ENCODE results near the gene RAD21L1.
A peak's percentile ranks its signal among the peaks of the same experiment; 100 is the strongest.
"Not testable (repeated sequence)": the region's sequence is repeated elsewhere in the genome, so short reads cannot be mapped to it uniquely, and the experiment has no call there.

Gene RAD21L1

GRCh38 chr20:1232286-1233111 lies 6.7 kb downstream of the RAD21L1 start:
- DNase-seq, result no peak

DNA sequence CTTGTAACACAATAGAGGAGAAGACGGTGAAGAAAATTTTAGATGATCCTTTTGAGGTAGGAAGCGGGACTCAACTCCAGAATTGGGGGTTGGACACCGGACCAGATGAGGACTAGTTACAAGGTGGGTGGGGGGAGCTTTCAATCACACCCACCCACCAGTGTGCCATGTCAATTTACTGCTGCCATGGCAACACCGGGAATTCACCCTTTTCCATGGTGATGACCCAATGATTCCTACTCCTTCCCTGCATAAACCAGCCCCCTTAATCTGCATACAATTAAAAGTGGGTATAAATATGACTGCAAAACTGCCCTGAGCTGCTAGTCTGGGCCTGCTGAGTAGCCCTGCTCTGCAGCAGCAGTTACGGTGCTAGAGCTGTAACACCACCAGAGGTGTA lies 14.7 kb downstream of the RAD21L1 start:
- DNase-seq, result no peak

DNA sequence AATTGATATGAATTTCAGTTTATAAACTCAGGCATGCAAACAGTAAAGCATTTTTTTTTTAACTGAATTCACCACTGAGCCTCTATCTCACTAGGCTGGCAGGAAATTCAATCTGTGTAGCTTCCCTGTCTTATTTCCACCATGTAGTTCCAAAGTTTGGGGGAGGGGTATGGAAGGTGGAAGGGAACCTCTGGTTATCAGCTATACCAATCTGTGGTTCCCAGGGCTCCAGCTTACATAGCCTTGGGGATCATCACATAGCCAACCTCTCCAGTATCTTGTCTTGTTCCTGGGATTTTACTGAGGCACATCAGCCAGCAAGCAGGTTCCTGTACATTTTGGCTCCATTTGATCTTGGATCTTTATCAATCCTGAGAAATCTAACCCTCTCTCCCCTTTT lies 15.6 kb downstream of the RAD21L1 start:
- no peak for DNase-seq

GRCh38 chr20:1242099-1242498 lies 16.3 kb downstream of the RAD21L1 start:
- DNase-seq, result no peak

- DNase-seq, result no peak
Observed at GRCh38 chr20:1242530-1242929, 16.7 kb downstream of the RAD21L1 start.

GRCh38 chr20:1245578-1245977 lies 19.7 kb downstream of the RAD21L1 start:
- no peak for DNase-seq

DNA sequence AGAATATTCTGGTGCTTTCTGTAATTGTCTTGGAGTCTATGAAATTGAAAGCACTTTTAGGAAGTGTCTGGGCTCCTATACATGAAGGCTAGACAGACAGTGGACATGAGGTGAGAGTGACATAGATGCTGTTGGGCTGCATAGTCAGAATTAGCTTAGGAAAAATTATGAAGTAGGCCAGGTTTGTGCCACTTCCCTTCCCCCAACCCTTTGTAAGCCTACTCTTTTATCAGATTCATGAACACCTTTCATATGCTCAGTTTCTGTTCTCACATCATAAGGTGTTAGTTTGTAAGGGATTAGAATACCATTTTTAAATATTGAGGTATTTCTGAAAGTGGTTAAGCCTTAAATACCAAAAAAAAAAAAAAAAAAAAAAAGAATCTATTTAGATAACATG lies 21.8 kb downstream of the RAD21L1 start:
- no peak for DNase-seq

DNA sequence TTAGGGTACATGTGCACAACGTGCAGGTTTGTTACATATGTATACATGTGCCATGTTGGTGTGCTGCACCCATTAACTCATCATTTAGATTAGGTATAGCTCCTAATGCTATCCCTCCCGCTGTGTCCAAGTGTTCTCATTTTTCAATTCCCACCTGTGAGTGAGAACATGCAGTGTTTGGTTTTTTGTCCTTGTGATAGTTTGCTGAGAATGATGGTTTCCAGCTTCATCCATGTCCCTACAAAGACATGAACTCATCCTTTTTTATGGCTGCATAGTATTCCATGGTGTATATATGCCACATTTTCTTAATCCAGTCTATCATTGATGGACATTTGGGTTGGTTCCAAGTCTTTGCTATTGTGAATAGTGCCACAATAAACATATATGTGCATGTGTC lies 24.4 kb downstream of the RAD21L1 start:
- not testable (repeated sequence) for DNase-seq

GRCh38 chr20:1252416-1252815 lies 26.6 kb downstream of the RAD21L1 start:
- no peak for DNase-seq

DNA sequence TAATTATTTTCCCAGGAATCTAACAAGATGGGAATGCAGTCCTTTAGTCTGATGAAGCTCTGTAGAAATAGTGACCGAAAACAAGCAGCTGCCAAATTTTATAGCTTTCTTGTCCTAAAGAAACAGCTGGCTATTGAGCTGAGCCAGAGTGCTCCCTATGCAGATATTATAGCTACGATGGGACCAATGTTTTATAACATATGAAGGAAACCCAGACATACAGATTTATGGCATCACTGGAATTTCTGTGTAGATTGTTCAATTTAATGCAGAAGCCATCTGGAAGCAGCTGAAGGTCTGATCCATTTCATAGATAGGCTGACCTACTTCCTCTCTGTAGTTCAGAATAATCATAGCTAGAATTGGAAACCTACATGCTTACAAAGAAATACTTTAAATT lies 28.4 kb downstream of the RAD21L1 start:
- no peak for DNase-seq

DNA sequence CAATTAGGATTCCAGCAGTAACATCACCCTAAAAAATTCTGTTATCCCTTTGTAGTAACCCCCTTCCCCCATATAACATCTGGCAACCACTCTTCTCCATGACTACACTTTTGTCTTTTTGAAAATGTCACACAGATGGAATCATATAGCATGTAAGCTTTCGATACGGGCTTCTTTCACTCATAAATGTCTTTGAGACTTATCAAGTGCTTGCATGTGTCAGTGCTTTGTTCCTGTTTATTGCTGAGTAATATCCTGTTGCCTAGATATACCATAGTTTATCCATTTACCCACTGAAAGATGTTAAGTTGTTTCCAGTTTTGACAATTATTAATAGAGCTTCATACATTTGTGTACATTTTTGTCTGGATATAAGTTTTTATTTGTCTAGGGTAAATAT lies 29.8 kb downstream of the RAD21L1 start:
- DNase-seq, result no peak

DNA sequence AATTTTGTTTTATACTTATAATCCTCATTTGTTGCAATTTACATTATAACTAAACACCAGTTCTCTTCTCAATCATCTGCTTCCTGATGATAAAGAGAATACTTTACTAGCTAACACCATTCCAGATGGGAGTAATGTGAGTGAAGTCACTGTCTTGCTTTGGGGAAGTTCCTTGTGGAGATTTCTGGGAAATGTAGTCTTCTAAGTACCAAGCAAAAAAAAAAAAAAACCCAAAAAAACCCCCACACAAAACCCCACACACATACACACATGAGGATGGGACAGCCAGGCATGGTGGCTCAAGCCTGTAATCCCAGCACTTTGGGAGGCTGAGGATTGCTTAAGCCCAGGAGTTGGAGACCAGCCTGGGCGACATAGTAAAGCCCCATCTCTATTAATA lies 38.0 kb downstream of the RAD21L1 start:
- no peak for DNase-seq

- DNase-seq, result no peak
Observed at GRCh38 chr20:1264727-1265126, 38.9 kb downstream of the RAD21L1 start.

DNA sequence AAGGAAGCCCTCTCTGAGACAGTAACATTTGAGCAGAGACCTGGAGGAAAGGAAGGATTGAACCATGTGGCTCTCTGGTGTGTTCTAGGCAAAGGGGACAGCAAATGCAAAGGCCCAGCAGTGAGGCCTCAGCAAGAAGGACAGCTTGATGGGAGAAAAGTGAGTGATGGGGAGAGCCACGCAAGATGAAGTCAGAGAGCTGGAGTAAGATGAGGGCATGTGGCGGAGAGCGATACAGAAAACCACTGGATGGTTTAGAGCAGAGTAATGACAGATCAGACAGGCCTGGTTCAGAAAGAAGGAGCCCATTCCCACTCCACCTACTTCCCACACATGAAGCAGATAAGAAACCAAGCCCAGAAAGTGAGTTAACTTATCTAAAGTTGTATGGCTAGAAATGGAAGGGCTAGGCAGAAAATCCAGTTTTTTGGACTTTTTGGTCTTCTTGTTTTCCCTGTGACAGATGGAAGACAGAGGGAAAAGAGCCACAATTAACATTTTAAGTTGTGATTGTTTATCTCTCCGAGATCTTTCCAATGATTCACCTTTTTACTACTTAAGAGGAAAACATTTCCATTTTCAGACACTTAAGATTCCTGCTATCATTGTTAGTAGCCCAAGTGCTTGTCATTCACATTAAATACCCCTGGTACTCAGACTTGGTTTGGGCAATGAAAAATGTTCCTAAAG lies 39.5 kb downstream of the RAD21L1 start:
- DNase-seq, result no peak

- no peak for DNase-seq
Observed at GRCh38 chr20:1265916-1266166, 40.0 kb downstream of the RAD21L1 start.

- peak; percentile 79 for DNase-seq
Observed at GRCh38 chr20:1266167-1266973, 40.5 kb downstream of the RAD21L1 start, which contains the start of gene SNPH. Gene SNPH (plus strand): TSS chr20:1266294. CDS start chr20:1296240, 29,946 bp downstream.

DNA sequence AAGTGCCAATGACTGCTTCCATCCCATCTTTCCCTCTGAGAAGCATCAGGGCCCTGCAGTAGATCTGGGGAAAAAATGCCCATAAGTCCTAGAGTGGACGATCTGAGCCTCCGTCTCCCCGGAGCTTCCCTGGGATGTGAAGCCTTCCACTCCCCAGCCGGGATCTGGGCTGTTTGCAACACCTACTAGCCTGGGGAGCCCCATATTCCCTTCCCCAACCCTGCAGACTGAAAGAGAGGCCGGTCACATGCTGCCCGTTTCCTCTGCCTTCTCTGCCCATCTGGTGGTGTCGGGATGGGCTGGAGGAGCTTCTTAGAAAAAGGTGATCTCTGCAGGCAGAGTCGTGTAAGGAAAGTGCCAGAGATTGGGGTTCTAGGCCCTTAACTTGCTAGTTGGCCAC lies 41.3 kb downstream of the RAD21L1 start:
- no peak for DNase-seq

DNA sequence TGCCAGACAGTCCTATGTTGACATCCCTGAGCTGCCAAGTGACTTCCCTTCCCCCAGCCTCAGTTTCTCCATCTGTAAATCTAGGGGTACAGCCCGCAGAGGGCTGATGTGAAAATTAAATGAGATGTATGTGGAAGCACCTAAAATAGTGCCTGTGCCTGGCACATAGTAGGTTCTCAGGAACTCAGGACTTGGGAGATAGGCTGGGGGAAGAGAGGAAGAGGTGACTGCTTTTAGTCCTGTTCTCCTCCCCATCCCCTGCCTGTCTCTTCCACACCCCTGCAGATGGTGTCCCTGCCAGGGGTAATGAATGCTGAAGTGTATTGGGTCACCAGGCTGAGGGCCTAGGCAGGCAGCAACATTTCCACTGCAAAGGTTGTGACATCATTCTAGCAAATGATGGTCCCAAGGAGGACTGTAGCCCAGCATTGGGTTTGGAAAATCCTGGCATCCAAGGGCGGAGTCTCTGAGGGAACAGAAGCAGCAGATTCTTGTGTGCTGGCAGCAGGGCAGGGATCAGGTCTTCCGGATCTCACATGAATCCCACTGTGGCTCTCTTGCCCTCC lies 42.0 kb downstream of the RAD21L1 start:
- no peak for DNase-seq

GRCh38 chr20:1269235-1269634 lies 43.4 kb downstream of the RAD21L1 start:
- no peak for DNase-seq

DNA sequence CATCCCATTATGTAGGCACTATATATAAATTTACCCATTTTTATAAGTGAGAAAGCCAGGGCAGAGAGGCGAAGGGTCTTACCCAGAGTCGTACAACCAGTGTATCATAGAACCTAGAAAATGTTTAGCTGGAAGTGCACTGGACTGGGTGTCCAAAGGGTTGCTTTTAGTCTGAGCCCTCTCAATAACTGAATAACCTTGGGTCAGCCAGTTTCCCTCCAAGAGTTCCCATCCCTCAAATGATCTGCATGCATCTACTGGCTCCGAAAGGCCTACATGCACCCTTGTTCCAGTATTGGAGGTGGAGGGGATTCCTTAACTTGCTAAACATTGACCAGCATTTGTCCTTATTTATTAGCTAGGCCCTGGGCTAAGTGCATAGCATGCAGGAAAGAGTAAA lies 44.0 kb downstream of the RAD21L1 start:
- DNase-seq, result no peak

DNA sequence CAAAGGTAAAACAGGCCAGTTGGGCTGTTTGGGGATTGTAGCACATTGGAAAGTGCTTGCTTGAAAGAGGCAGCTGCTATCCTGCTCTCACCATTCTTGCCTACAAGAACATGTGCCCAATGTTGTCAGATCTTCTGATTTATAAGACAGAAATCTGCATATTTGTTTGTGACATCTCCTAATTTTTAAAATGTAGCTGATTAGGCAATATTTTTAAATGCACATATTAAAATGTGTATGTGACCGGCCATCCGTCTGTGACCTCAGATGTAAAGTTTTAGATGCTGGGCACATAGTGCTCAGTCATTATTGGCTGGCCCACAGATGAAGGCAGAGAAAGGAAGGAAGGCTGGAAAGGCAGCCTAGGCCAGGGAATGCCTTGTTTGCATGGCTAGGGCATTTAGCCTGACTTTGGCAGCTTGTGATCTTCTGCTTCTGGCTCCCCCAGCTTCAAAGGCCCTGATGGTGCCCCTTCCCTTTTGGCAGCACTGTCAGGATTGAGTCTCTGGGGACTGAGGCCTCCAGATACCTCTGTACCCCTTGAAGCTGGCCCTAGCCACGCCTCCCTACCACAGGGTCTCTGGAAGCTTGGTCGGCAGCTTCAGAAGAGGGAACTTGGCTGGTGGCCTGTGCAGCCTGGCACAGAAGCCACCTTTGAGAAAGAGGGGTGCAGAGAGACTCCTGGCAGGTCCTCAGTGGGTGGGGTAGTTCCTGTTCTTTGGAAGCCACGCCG lies 46.7 kb downstream of the RAD21L1 start:
- DNase-seq, result no peak

DNA sequence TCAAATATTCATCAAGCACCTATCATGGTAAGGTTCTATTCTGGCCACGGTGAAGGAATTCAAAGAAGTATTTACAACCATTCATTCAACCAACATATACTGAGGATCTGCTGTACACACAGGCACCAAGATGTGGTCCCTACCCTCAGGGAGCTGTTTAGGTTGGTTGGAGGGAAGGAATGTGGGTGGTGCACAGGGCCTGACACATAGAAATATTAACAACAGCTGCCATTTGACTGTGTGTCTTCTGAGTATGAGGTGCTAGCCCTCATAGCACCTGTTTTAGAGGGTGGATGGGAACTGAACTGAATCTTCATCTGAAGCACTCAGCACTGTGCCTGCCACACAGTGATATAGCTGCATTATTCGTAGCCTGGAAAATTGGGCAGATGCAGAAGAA lies 47.5 kb downstream of the RAD21L1 start:
- DNase-seq, result no peak
